HEK293T (cell line): ENCODE measurements around the gene COPZ1.

Experiments
- CTCF ChIA-PET: fragments of 350-600 bp; formaldehyde crosslinking; extraction: SDS; loops from one replicate; lab custom pipeline; 2021; ENCODE audit warnings: antibody characterized with exemption, inconsistent platforms; lab: Yijun Ruan, JAX
- POLR2A ChIA-PET: fragments of 350-600 bp; formaldehyde crosslinking; extraction: SDS; loops from one replicate; lab custom pipeline; 2020; ENCODE audit warnings: antibody characterized with exemption, inconsistent platforms; lab: Yijun Ruan, JAX
- DNase-seq: peaks from one replicate; pipeline ENCODE4 v3.0.0; 2012; ENCODE audit warnings: mixed read lengths; ENCODE audit errors: extremely low spot score
- ARNT ChIP-seq: fragments of 450-650 bp; IDR thresholded peaks from 2 replicates; pipeline ENCODE4 v1.6.1; 2017; ENCODE audit warnings: mild to moderate bottlenecking
- BHLHE40 ChIP-seq: fragments of 450-650 bp; IDR thresholded peaks from 2 replicates; pipeline ENCODE4 v1.6.1; 2016; ENCODE audit warnings: mild to moderate bottlenecking, moderate library complexity, borderline replicate concordance
- CTBP1 ChIP-seq: fragments of 450-650 bp; IDR thresholded peaks from 2 replicates; pipeline ENCODE4 v1.6.1; 2016; ENCODE audit warnings: borderline replicate concordance
- ELF4 ChIP-seq: fragments of 450-650 bp; IDR thresholded peaks from 2 replicates; pipeline ENCODE4 v1.6.1; 2017; ENCODE audit warnings: antibody characterized with exemption
- FOXA1 ChIP-seq: fragments of 450-650 bp; IDR thresholded peaks from 2 replicates; pipeline ENCODE4 v1.6.1; 2016; ENCODE audit warnings: mild to moderate bottlenecking
- FOXK2 ChIP-seq: fragments of 450-650 bp; IDR thresholded peaks from 2 replicates; pipeline ENCODE4 v1.6.1; 2016; ENCODE audit warnings: mild to moderate bottlenecking
- FOXM1 ChIP-seq: fragments of 450-650 bp; IDR thresholded peaks from 2 replicates; pipeline ENCODE4 v1.6.1; 2017; ENCODE audit warnings: mild to moderate bottlenecking, borderline replicate concordance
- HDGF ChIP-seq: fragments of 450-650 bp; IDR thresholded peaks from 2 replicates; pipeline ENCODE4 v1.6.1; 2017; ENCODE audit warnings: antibody characterized with exemption, borderline replicate concordance
- L3MBTL2 ChIP-seq: fragments of 450-650 bp; conservative IDR thresholded peaks from 2 replicates; pipeline ENCODE4 v1.6.1; 2016; ENCODE audit warnings: mild to moderate bottlenecking
- LEF1 ChIP-seq: fragments of 450-650 bp; IDR thresholded peaks from 2 replicates; pipeline ENCODE4 v1.6.1; 2017; ENCODE audit warnings: mild to moderate bottlenecking, borderline replicate concordance
- NFRKB ChIP-seq: fragments of 450-650 bp; IDR thresholded peaks from 2 replicates; pipeline ENCODE4 v1.6.1; 2016; ENCODE audit warnings: mild to moderate bottlenecking, moderate library complexity
- PKNOX1 ChIP-seq: fragments of 450-650 bp; IDR thresholded peaks from 2 replicates; pipeline ENCODE4 v1.6.1; 2016
- SP1 ChIP-seq: fragments of 450-650 bp; IDR thresholded peaks from 2 replicates; pipeline ENCODE4 v1.6.1; 2017
- SUZ12 ChIP-seq: fragments of 450-650 bp; IDR thresholded peaks from 2 replicates; pipeline ENCODE4 v1.6.1; 2016; ENCODE audit warnings: mild to moderate bottlenecking
- TARDBP ChIP-seq: fragments of 450-650 bp; IDR thresholded peaks from 2 replicates; pipeline ENCODE4 v1.6.1; 2016
- ZNF384 ChIP-seq: fragments of 450-650 bp; IDR thresholded peaks from 2 replicates; pipeline ENCODE4 v1.6.1; 2016

Gene COPZ1

GRCh38 chr12:54294152-54294952 is 30.6 kb upstream of the COPZ1 start:
- DNase-seq, result peak; percentile 66
- TF ChIP-seq FOXK2 (no peak), LEF1 (no peak)
- POLR2A ChIA-PET, result interaction anchor here (1.2 to 6.5 kb wide), 3 partner anchors 14 to 30 kb away, joined by 5 to 79 read pairs (median 12); partner anchors contain the start of genes CBX5, COPZ1 and HNRNPA1
- CTCF ChIA-PET, result interaction anchor here (0.6 to 5.1 kb wide), 11 partner anchors 8 to 146 kb away, joined by 3 to 21 read pairs (median 3); partner anchors contain the start of gene COPZ1

GRCh38 chr12:54294953-54295566 is 29.9 kb upstream of the COPZ1 start:
- ChIA-PET POLR2A (interaction anchor here (1.2 to 1.3 kb wide), 2 partner anchors 15 to 29 kb away, joined by 5 to 6 read pairs; partner anchors contain the start of genes CBX5, COPZ1 and HNRNPA1), CTCF (interaction anchor here (0.6 to 5.1 kb wide), 4 partner anchors 8 to 41 kb away, joined by 3 to 21 read pairs (median 4); partner anchors contain the start of gene COPZ1)
- TF ChIP-seq HDGF, result no peak
- no peak for TF ChIP-seq FOXK2
- no peak for TF ChIP-seq ARNT
- TF ChIP-seq SP1, result no peak
- no peak for TF ChIP-seq FOXA1
- TF ChIP-seq ELF4, result no peak
- TF ChIP-seq PKNOX1, result no peak
- TF ChIP-seq CTBP1, result no peak
- no peak for DNase-seq

DNA sequence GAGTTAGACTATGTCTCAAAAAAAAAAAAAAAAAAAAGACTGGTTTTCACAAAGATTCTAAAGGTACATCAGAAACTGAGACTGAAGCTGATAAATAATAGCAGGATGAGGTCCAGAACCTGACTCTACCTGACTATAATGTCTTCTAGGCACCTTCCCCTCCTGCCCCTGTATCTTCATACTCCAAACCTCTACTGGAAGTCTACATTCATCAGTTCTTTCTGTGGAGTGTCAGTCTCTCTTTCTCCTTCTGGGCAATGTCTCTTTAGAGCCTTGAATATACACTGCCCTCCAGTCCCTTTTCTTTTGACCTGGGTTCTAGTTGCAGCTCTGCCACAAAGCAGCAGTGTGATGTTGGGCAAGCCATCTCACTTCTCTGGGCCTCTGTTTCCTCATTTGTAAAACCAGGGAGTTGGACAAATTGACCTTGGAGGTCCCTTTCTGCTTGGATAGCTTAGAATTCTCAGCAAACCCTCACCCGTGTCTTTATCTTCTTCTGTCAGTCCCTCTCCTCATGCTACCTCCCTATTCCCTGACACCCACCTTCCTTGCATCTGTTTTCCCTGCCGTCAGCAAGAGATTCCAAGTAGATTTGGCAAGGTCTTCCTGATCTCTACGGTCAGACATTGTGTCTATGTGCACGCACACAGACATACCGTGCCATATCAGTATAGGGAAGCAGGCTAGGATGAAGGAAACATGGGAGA is 28.4 kb upstream of the COPZ1 start:
- ChIA-PET POLR2A (interaction anchor here (1.3 to 1.7 kb wide), 2 partner anchors 17 to 28 kb away, joined by 4 to 6 read pairs; partner anchors contain the start of genes CBX5, COPZ1 and HNRNPA1), CTCF (interaction anchor here (1.1 kb wide), 1 partner anchor 28 kb away, joined by 3 read pairs; the partner anchor contains the start of gene COPZ1)
- no peak for DNase-seq
- TF ChIP-seq BHLHE40 (no peak), ARNT (no peak), ELF4 (no peak), NFRKB (no peak), HDGF (no peak), ZNF384 (no peak), CTBP1 (no peak), FOXK2 (no peak), LEF1 (no peak), FOXA1 (no peak), PKNOX1 (no peak), SUZ12 (no peak), TARDBP (no peak), L3MBTL2 (no peak), FOXM1 (no peak)

DNA sequence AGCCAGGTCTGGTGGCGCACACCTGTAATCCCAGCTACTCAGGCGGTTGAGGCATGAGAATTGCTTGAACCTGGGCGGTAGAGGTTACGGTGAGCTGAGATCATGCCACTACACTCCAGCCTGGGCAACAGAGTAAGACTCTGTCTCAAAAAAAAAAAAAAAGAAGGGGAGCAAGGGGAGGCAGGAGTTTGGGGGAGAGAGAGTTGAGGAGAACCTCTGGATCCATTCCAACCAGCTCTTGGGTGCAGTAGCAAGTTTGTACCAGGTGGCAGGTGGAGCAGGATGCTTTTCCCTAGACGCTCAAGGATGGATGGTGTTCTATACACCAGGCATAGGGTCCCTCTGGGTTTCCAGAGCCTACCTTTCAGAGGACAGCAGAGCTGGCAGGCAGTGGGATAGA is 26.0 kb upstream of the COPZ1 start:
- ChIA-PET POLR2A (interaction anchor here (1.2 to 4.3 kb wide), 3 partner anchors 9 to 19 kb away, joined by 3 to 38 read pairs (median 5); partner anchors contain the start of genes CBX5 and HNRNPA1), CTCF (interaction anchor here (0.9 to 1.3 kb wide), 5 partner anchors 13 to 39 kb away, joined by 3 to 6 read pairs (median 3); no protein-coding TSS in a partner anchor)
- TF ChIP-seq ARNT (no peak), SUZ12 (no peak), CTBP1 (no peak), HDGF (no peak), TARDBP (no peak), FOXM1 (no peak), FOXK2 (no peak), FOXA1 (no peak), NFRKB (no peak), PKNOX1 (no peak), ZNF384 (no peak), SP1 (no peak), LEF1 (no peak), L3MBTL2 (no peak), BHLHE40 (no peak)
- DNase-seq, result no peak

DNA sequence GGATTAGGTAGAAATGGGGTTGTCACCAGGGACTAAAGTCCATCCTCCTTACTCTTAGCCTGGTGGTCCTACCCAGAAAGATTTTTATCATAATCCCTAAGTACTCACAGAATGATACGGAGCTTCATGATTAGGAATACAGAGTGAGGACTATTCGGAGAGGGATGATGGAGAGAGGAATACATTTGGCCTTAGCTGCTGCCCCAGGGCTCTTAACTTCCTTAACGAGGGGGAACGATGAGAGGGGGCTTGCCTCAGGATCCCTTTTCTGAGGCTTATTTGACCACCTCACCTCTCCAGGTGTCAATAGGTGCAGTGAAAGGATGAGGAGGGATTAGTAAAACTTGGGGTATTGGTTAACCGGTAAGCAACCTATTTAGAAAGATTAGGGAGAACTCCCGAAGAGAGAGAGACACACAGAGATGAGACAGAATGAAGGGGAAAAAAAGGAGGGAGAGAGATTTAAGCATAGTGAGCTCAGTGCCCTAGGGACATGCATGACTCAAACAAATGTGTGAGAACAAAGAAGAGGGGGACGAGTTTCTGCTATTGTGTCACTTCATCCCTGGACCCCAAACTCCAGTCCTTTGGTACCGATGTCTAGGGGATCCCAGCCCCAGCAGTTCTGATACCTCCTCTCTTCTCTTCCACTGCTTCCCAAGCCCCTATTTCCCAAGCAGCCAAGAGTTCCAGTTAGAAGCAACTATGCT is 25.3 kb upstream of the COPZ1 start:
- no peak for TF ChIP-seq ARNT
- POLR2A ChIA-PET, result interaction anchor here (1.2 to 4.3 kb wide), 3 partner anchors 9 to 20 kb away, joined by 3 to 38 read pairs (median 5); partner anchors contain the start of genes CBX5 and HNRNPA1

More for the DNA sequence above, 25.3 kb upstream of the COPZ1 start:
- CTCF ChIA-PET, result interaction anchor here (0.6 to 1.3 kb wide), 4 partner anchors 9 to 37 kb away, joined by 3 to 9 read pairs (median 4); no protein-coding TSS in a partner anchor
- no peak for DNase-seq
